Upper lobe of left lung (tissue), 6 donors: ENCODE data around the gene TPST2. TPM values are rescaled to one million over a fixed set of nuclear protein-coding genes. Genes with fewer than 3 reads are reported as not detected.
A peak's percentile ranks its signal among the peaks of the same experiment; 100 is the strongest.

Source experiments
- ATAC-seq, 2 donors: fragments of 200-7000 bp; cut with Tn5 transposase; one replicate each; pipeline ENCODE4 v1.9.1; 2022; ENCODE audit warnings: mild to moderate bottlenecking in 2 of 2, moderate library complexity in 2 of 2; ENCODE audit not compliant: low FRiP score in 2 of 2
- DNase-seq, 2 donors: peaks; one replicate each; pipeline ENCODE4 v3.0.0-alpha.2; 2019 to 2020
- H3K27ac ChIP-seq, 4 donors: fragments of 200-600 bp; sonication (generic); one replicate each; pipeline ENCODE4 v1.5.1; 2016 to 2019
- H3K27me3 ChIP-seq, 4 donors: fragments of 200-600 bp; sonication (generic); one replicate each; pipeline ENCODE4 v1.5.1; 2017 to 2019
- H3K36me3 ChIP-seq, 4 donors: fragments of 200-600 bp; sonication (generic); one replicate each; pipeline ENCODE4 v1.5.1; 2016 to 2019
- H3K4me1 ChIP-seq, 4 donors: fragments of 200-600 bp; sonication (generic); one replicate each; pipeline ENCODE4 v1.5.1; 2018 to 2019
- H3K4me3 ChIP-seq, 4 donors: fragments of 200-600 bp; sonication (generic); one replicate each; pipeline ENCODE4 v1.5.1; 2017 to 2019; ENCODE audit warnings: mild to moderate bottlenecking in 2 of 4, moderate library complexity in 1 of 4
- H3K9me3 ChIP-seq, 4 donors: fragments of 200-600 bp; sonication (generic); one replicate each; pipeline ENCODE4 v1.5.1; 2018 to 2019
- EP300 ChIP-seq, 4 donors: sonication (generic); formaldehyde crosslinking; IDR thresholded peaks; one replicate each; pipeline ENCODE4 v1.5.1; 2017; ENCODE audit warnings: antibody characterized with exemption in 4 of 4, control low read depth in 2 of 4
- POLR2A ChIP-seq, 4 donors: fragments of 450-650 bp; IDR thresholded peaks; one replicate each; pipeline ENCODE4 v1.5.1; 2016 to 2017; ENCODE audit warnings: antibody characterized with exemption in 4 of 4, mild to moderate bottlenecking in 2 of 4
- POLR2AphosphoS5 ChIP-seq, 2 donors: sonication (generic); formaldehyde crosslinking; IDR thresholded peaks; one replicate each; pipeline ENCODE4 v1.5.1; 2017; ENCODE audit warnings: antibody characterized with exemption in 2 of 2
- WGBS, 2 donors: methylation state at CpG; one replicate each; pipeline ENCODE4 v1.1.5; 2017 to 2018; 5-methylcytosine and 5-hydroxymethylcytosine counted together
- total RNA-seq, 6 donors: library from RNA; depleted of rRNA in 4 of 6; stranded (reverse); fragments of >200 nt in 4 of 6; gene quantifications; one replicate each; pipeline versions ENCODE4 v1.1.0 to v1.2.1, GENCODE V29; 2016 to 2021
- TF ChIP-seq, protein P1 (sequence below), 6 experiments: fragments of 450-650 bp in 4 of 6; fragments of 200-600 bp in 2 of 6; sonication (generic) in 2 of 6; IDR thresholded peaks; one replicate each; pipeline ENCODE4 v1.5.1; 2016 to 2019; ENCODE audit warnings: antibody characterized with exemption in 6 of 6
- donor health status: DM: no; HTN: no; CAD: no; lungs with moderate emphysema.
- donor health status: DM: no; HTN: yes; CAD: no; lungs with severe emphysema.

The TPST2 gene
- total RNA-seq, 6 donors from 2014 or later, result 50.5 to 253 (median 95.8) TPM

GRCh38 chr22:26479792-26480610, 109.9 kb downstream of the TPST2 start:
- ATAC-seq, result no peak
- H3K4me1 ChIP-seq, result peaks cover 39 to 57% (median 48%) of the 10 kb centered on the region in 4 donors

DNA sequence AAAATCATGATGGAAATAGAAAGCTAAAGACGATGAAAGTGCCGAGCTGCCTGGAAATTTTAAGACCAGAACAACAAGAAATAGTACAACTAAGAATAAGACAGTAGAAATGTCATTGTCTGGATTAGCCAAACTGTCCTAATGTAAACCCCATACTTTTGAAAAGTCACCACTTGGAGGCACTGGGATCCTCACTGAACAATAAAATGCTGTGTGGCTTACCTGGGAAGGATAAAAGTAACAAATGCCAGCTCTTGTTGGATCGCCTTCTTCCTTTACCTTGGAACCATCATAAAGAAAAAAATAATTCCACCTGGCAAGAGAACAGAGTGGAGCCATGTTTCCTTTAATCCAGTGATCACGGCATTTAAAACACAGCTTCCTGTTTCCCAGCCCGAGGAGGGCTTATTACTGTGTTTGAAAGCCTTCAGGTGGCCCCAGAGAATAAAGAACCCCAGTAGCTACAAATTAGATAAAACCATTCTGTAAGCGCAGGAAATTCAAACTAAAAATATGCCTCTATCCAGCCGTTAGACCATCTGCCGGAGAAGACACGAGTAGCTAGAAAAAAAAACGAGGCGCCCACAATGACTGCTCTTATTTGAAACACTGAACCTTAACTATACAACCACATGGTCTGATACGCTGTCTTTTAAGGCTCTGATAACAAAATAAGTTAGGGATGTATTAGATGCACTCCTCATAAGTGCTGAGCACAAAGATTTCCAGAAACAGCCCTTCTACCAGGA, 110.7 kb downstream of the TPST2 start:
- H3K27me3 ChIP-seq, result no peaks in the 10 kb centered on the region
- peak overlapping the region; percentile 10 to 48 (median 26) for H3K27ac ChIP-seq
- H3K4me3 ChIP-seq, result peak overlapping the region in 3 of 4 donors; percentile 15 to 32 (median 22)
- ATAC-seq, result no peak
- no peaks in the 10 kb centered on the region for H3K9me3 ChIP-seq
- peaks cover 5 to 44% (median 9%) of the 10 kb centered on the region in 4 donors for H3K36me3 ChIP-seq
- DNase-seq, result no peak
- peaks cover 32 to 54% (median 41%) of the 10 kb centered on the region in 4 donors for H3K4me1 ChIP-seq
- 40 to 52% methylated on average over 12 of the region's 12 CpGs for whole genome bisulfite sequencing, 2 donors
- TF ChIP-seq POLR2AphosphoS5 (IDR thresholded peaks at IDR 0.05), result no peak
- TF ChIP-seq EP300 (IDR thresholded peaks at IDR 0.05), result no peak
- TF ChIP-seq, protein P1, sequence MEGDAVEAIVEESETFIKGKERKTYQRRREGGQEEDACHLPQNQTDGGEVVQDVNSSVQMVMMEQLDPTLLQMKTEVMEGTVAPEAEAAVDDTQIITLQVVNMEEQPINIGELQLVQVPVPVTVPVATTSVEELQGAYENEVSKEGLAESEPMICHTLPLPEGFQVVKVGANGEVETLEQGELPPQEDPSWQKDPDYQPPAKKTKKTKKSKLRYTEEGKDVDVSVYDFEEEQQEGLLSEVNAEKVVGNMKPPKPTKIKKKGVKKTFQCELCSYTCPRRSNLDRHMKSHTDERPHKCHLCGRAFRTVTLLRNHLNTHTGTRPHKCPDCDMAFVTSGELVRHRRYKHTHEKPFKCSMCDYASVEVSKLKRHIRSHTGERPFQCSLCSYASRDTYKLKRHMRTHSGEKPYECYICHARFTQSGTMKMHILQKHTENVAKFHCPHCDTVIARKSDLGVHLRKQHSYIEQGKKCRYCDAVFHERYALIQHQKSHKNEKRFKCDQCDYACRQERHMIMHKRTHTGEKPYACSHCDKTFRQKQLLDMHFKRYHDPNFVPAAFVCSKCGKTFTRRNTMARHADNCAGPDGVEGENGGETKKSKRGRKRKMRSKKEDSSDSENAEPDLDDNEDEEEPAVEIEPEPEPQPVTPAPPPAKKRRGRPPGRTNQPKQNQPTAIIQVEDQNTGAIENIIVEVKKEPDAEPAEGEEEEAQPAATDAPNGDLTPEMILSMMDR (IDR thresholded peaks at IDR 0.05), result no peak
- TF ChIP-seq POLR2A (IDR thresholded peaks at IDR 0.05), result no peak

More at GRCh38 chr22:26479792-26480610, 109.9 kb downstream of the TPST2 start:
- DNase-seq, result no peak
- TF ChIP-seq EP300 (IDR thresholded peaks at IDR 0.05) (no peak), POLR2A (IDR thresholded peaks at IDR 0.05) (no peak), POLR2AphosphoS5 (IDR thresholded peaks at IDR 0.05) (no peak)
- TF ChIP-seq, protein P1 (IDR thresholded peaks at IDR 0.05), result no peak
- peaks cover 5 to 39% (median 9%) of the 10 kb centered on the region in 4 donors for H3K36me3 ChIP-seq
- no peaks in the 10 kb centered on the region for H3K27me3 ChIP-seq
- WGBS, 2 donors, result 50 to 59% methylated on average over 12 of the region's 12 CpGs
- H3K27ac ChIP-seq, result peak overlapping the region; percentile 10 to 48 (median 26)
- no peaks in the 10 kb centered on the region for H3K9me3 ChIP-seq
- peak overlapping the region in 3 of 4 donors; percentile 15 to 32 (median 22) for H3K4me3 ChIP-seq

DNA sequence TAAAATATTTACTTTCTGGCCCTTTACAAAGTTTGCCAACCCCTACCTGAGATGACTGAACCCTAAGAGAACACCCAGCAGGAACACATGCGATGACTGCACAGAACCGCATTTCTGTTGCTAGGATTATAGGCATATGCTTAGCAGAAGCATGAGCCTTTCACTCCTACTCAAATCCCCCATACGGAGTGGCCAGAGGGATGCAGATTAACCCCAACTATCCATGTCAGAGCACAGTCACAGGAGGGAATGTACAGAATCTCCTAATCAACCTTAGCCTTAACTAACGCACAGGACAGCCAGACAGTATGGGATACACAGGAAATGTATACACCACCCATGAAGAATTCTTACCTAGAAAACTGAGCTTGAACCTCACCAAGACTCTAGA, 112.6 kb downstream of the TPST2 start:
- no peaks in the 10 kb centered on the region for H3K9me3 ChIP-seq
- no peak overlapping the region for H3K4me3 ChIP-seq
- DNase-seq (no peak), ATAC-seq (no peak)
- no peak overlapping the region for H3K27ac ChIP-seq
- H3K4me1 ChIP-seq, result peaks cover 24 to 40% (median 31%) of the 10 kb centered on the region in 4 donors
- 50 to 61% methylated on average over 4 of the region's 4 CpGs for WGBS, 2 donors
- TF ChIP-seq POLR2AphosphoS5 (IDR thresholded peaks at IDR 0.05) (no peak), EP300 (IDR thresholded peaks at IDR 0.05) (no peak), POLR2A (IDR thresholded peaks at IDR 0.05) (no peak)
- TF ChIP-seq, protein P1 (IDR thresholded peaks at IDR 0.05), result no peak
- no peaks in the 10 kb centered on the region for H3K27me3 ChIP-seq
- H3K36me3 ChIP-seq, result peaks cover 7 to 62% (median 10%) of the 10 kb centered on the region in 4 donors

GRCh38 chr22:26476705-26477340, 113.1 kb downstream of the TPST2 start:
- DNase-seq, result no peak
- 76 to 81% methylated on average over 4 of the region's 4 CpGs for WGBS, 2 donors
- peaks cover 24 to 36% (median 28%) of the 10 kb centered on the region in 4 donors for H3K4me1 ChIP-seq
- H3K9me3 ChIP-seq, result no peaks in the 10 kb centered on the region
- no peaks in the 10 kb centered on the region for H3K27me3 ChIP-seq
- H3K36me3 ChIP-seq, result peaks cover 10 to 68% (median 16%) of the 10 kb centered on the region in 4 donors
- no peak overlapping the region for H3K4me3 ChIP-seq
- no peak for ATAC-seq
- H3K27ac ChIP-seq, result no peak overlapping the region
- TF ChIP-seq EP300 (IDR thresholded peaks at IDR 0.05), result no peak
- TF ChIP-seq POLR2AphosphoS5 (IDR thresholded peaks at IDR 0.05), result no peak

- Histone ChIP-seq H3K9me3 (no peaks in the 10 kb centered on the region), H3K36me3 (peaks cover 26 to 82% (median 37%) of the 10 kb centered on the region in 4 donors), H3K27ac (no peak overlapping the region), H3K27me3 (no peaks in the 10 kb centered on the region), H3K4me1 (peaks cover 7 to 15% (median 9%) of the 10 kb centered on the region in 4 donors), H3K4me3 (no peak overlapping the region)
- TF ChIP-seq POLR2A (IDR thresholded peaks at IDR 0.05) (no peak), POLR2AphosphoS5 (IDR thresholded peaks at IDR 0.05) (no peak)
- TF ChIP-seq, protein P1 (IDR thresholded peaks at IDR 0.05), result no peak
- DNase-seq (no peak), ATAC-seq (no peak)
These were observed 115.2 kb downstream of the TPST2 start for GRCh38 chr22:26474682-26475081.
